OCI-LY1 (cell line): ENCODE measurements around the gene ADAMTSL1.

Source experiments
- H2AFZ ChIP-seq: fragments of 200-600 bp; sonication (generic), shearing (Covaris generic); 2 replicates; pipeline ENCODE4 v1.6.0; 2014; ENCODE audit warnings: antibody characterized with exemption, mild to moderate bottlenecking, low read length
- H3F3A ChIP-seq: fragments of 200-600 bp; sonication (generic), shearing (Covaris generic); 2 replicates; pipeline ENCODE4 v1.6.0; 2014; ENCODE audit warnings: mild to moderate bottlenecking, antibody characterized with exemption, low read length, moderate library complexity; ENCODE audit not compliant: insufficient read depth
- H3K27ac ChIP-seq: fragments of 200-600 bp; sonication (generic); 2 replicates; pipeline ENCODE4 v1.5.1; 2014; ENCODE audit warnings: low read length, mixed run types, mild to moderate bottlenecking, low read depth; ENCODE audit not compliant: poor library complexity, severe bottlenecking
- H3K27me3 ChIP-seq: fragments of 200-600 bp; sonication (generic); 2 replicates; pipeline ENCODE4 v1.6.0; 2014; ENCODE audit warnings: antibody characterized with exemption, mild to moderate bottlenecking, low read length, moderate library complexity; ENCODE audit not compliant: insufficient read depth
- H3K36me3 ChIP-seq: fragments of 200-600 bp; sonication (generic); 2 replicates; pipeline ENCODE4 v1.6.1; 2014; ENCODE audit warnings: mild to moderate bottlenecking, antibody characterized with exemption, low read length, moderate library complexity, mixed read lengths; ENCODE audit not compliant: insufficient read depth
- H3K4me1 ChIP-seq: fragments of 200-600 bp; sonication (generic); 2 replicates; pipeline ENCODE4 v1.5.1; 2014; ENCODE audit warnings: mild to moderate bottlenecking, low read length, moderate library complexity; ENCODE audit not compliant: insufficient read depth, severe bottlenecking
- H3K4me2 ChIP-seq: fragments of 200-600 bp; sonication (generic), shearing (Covaris generic); 2 replicates; pipeline ENCODE4 v1.6.1; 2014; ENCODE audit warnings: low read length
- H3K4me3 ChIP-seq: fragments of 200-600 bp; sonication (generic); 2 replicates; pipeline ENCODE4 v1.5.1; 2014; ENCODE audit warnings: low read length, low read depth, mild to moderate bottlenecking, mixed read lengths; ENCODE audit not compliant: poor library complexity, severe bottlenecking
- H3K79me2 ChIP-seq: fragments of 200-600 bp; shearing (Covaris generic); 2 replicates; pipeline ENCODE4 v1.6.1; 2016; ENCODE audit warnings: mixed run types, low read length, mixed read lengths; ENCODE audit not compliant: insufficient read depth
- H3K9ac ChIP-seq: fragments of 200-600 bp; sonication (generic), shearing (Covaris generic); 2 replicates; pipeline ENCODE4 v1.6.1; 2014; ENCODE audit warnings: mild to moderate bottlenecking, low read length, mixed read lengths
- H3K9me2 ChIP-seq: fragments of 200-600 bp; sonication (generic), shearing (Covaris generic); 2 replicates; pipeline ENCODE4 v1.6.1; 2014; ENCODE audit warnings: low read depth, mild to moderate bottlenecking, low read length, mixed read lengths
- H3K9me3 ChIP-seq: fragments of 200-600 bp; shearing (Covaris generic); 2 replicates; pipeline ENCODE4 v1.6.1; 2014; ENCODE audit warnings: low read length, mixed read lengths
- H4K20me1 ChIP-seq: fragments of 200-600 bp; sonication (generic), shearing (Covaris generic); 2 replicates; pipeline ENCODE4 v1.6.0; 2016; ENCODE audit warnings: mild to moderate bottlenecking, low read length; ENCODE audit not compliant: insufficient read depth
- EZH2 ChIP-seq: fragments of 200-600 bp; sonication (generic), shearing (Covaris generic); IDR thresholded peaks from 2 replicates; pipeline ENCODE4 v1.8.0; 2017; ENCODE audit warnings: borderline replicate concordance, mixed run types, mild to moderate bottlenecking, antibody characterized with exemption, low read length, moderate library complexity, mixed read lengths
- TF ChIP-seq, protein P1 (sequence below): fragments of 200-600 bp; sonication (generic), shearing (Covaris generic); IDR thresholded peaks from 2 replicates; pipeline ENCODE4 v1.5.1; 2017; ENCODE audit warnings: mild to moderate bottlenecking, antibody characterized with exemption, low read length, moderate library complexity, mixed read lengths

Gene ADAMTSL1

DNA sequence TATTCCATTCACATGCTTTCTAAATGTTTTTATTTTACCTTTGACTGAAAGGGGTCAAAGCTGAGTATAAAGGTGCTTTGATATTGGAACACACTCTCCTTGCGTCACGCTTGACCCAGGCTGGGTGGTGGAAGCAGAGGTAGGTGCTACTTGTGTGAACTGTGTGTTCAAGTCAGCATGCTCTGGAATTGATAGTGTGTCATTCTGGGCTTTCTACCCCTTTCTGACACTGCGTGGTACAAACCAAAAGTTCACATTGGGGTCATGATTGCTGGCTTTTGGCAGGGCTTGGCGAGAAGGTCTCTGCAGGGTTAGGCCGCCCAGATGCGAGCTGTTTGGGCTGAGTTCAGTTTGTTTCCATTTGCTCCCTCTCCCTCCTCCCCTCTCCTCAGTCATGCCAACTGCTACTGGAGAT lies 131.8 kb downstream of the ADAMTSL1 start:
- H3K27me3 ChIP-seq = no peaks in the 10 kb centered on the region
- H4K20me1 ChIP-seq = no peaks in the 10 kb centered on the region
- no peak overlapping the region for H3K9ac ChIP-seq
- H3K9me3 ChIP-seq = no peaks in the 10 kb centered on the region
- no peaks in the 10 kb centered on the region for H3K79me2 ChIP-seq
- H3F3A ChIP-seq = no peaks in the 10 kb centered on the region
- no peaks in the 10 kb centered on the region for H3K4me1 ChIP-seq
- no peak overlapping the region for H3K27ac ChIP-seq
- TF ChIP-seq EZH2 = no peak
- TF ChIP-seq, protein P1, sequence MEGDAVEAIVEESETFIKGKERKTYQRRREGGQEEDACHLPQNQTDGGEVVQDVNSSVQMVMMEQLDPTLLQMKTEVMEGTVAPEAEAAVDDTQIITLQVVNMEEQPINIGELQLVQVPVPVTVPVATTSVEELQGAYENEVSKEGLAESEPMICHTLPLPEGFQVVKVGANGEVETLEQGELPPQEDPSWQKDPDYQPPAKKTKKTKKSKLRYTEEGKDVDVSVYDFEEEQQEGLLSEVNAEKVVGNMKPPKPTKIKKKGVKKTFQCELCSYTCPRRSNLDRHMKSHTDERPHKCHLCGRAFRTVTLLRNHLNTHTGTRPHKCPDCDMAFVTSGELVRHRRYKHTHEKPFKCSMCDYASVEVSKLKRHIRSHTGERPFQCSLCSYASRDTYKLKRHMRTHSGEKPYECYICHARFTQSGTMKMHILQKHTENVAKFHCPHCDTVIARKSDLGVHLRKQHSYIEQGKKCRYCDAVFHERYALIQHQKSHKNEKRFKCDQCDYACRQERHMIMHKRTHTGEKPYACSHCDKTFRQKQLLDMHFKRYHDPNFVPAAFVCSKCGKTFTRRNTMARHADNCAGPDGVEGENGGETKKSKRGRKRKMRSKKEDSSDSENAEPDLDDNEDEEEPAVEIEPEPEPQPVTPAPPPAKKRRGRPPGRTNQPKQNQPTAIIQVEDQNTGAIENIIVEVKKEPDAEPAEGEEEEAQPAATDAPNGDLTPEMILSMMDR = no peak
- H3K36me3 ChIP-seq = no peaks in the 10 kb centered on the region
- no peak overlapping the region for H2AFZ ChIP-seq
- no peak overlapping the region for H3K4me3 ChIP-seq
- H3K9me2 ChIP-seq = no peaks in the 10 kb centered on the region
- H3K4me2 ChIP-seq = no peak overlapping the region

DNA sequence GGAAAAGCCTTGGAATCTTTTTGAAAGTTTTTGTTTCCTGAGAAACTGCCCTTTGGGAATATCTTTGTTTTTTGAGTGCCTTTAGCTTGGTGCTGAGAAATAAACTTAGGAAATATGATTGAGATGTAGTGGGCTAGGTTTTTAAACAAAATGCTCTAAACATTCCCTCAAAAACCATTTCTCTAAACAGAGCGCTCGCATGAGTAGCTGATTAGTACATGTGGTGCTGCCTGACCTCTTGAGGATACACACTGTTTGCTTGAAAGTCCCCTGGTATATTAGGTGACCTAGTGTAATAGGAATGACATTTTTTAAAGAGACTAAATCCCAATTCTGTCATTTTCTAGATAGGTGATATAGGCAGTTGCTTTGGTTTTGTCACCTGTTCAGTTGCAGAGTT lies 132.3 kb downstream of the ADAMTSL1 start:
- Histone ChIP-seq H3K9me2 (no peaks in the 10 kb centered on the region), H3K4me3 (no peak overlapping the region), H3K4me2 (no peak overlapping the region), H3K27ac (no peak overlapping the region), H3F3A (no peaks in the 10 kb centered on the region), H3K36me3 (no peaks in the 10 kb centered on the region), H3K9me3 (no peaks in the 10 kb centered on the region), H3K9ac (no peak overlapping the region), H3K79me2 (no peaks in the 10 kb centered on the region), H3K4me1 (no peaks in the 10 kb centered on the region), H4K20me1 (no peaks in the 10 kb centered on the region), H2AFZ (no peak overlapping the region), H3K27me3 (no peaks in the 10 kb centered on the region)
- TF ChIP-seq, protein P1 = no peak
- no peak for TF ChIP-seq EZH2

DNA sequence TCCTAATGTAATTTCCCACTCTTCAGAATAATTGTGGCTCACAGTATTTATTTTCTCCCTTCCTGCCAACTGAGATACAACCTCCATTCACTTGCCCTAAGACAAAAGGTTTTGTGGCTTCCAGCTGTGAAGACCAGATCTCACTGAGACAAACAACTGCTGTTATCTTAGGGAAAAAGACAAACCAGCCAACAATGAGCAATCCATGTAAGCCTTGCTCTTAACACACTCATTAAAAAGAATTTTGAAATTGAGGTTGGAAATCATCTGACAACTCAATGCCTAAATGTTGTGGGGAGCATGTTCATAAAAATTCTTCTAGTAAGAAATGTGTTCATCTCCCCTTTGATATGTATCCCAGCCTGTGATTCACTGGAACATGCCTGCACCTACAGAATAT lies 132.9 kb downstream of the ADAMTSL1 start:
- no peaks in the 10 kb centered on the region for H3K27me3 ChIP-seq
- H3F3A ChIP-seq = no peaks in the 10 kb centered on the region
- no peak overlapping the region for H3K4me3 ChIP-seq
- H3K9me3 ChIP-seq = no peaks in the 10 kb centered on the region
- H2AFZ ChIP-seq = no peak overlapping the region
- no peak overlapping the region for H3K27ac ChIP-seq
- no peaks in the 10 kb centered on the region for H3K36me3 ChIP-seq
- no peaks in the 10 kb centered on the region for H3K79me2 ChIP-seq
- TF ChIP-seq, protein P1 = no peak
- TF ChIP-seq EZH2 = no peak
- no peaks in the 10 kb centered on the region for H4K20me1 ChIP-seq
- no peak overlapping the region for H3K4me2 ChIP-seq
- H3K9me2 ChIP-seq = no peaks in the 10 kb centered on the region
- no peaks in the 10 kb centered on the region for H3K4me1 ChIP-seq
- no peak overlapping the region for H3K9ac ChIP-seq
